GM12891 (cell line): ENCODE data around the gene MAST1.

Source experiments
- POLR2A ChIP-seq: IDR thresholded peaks from 2 replicates; pipeline ENCODE4 v1.6.1; 2011; ENCODE audit warnings: low read depth, low read length, control low read depth
- POLR2AphosphoS5 ChIP-seq: IDR thresholded peaks from 2 replicates; pipeline ENCODE4 v1.6.1; 2011; ENCODE audit warnings: low read depth, low read length, control low read depth
- TAF1 ChIP-seq: IDR thresholded peaks from 2 replicates; pipeline ENCODE4 v1.6.1; 2011; ENCODE audit warnings: low read depth, low read length, control low read depth

DNA sequence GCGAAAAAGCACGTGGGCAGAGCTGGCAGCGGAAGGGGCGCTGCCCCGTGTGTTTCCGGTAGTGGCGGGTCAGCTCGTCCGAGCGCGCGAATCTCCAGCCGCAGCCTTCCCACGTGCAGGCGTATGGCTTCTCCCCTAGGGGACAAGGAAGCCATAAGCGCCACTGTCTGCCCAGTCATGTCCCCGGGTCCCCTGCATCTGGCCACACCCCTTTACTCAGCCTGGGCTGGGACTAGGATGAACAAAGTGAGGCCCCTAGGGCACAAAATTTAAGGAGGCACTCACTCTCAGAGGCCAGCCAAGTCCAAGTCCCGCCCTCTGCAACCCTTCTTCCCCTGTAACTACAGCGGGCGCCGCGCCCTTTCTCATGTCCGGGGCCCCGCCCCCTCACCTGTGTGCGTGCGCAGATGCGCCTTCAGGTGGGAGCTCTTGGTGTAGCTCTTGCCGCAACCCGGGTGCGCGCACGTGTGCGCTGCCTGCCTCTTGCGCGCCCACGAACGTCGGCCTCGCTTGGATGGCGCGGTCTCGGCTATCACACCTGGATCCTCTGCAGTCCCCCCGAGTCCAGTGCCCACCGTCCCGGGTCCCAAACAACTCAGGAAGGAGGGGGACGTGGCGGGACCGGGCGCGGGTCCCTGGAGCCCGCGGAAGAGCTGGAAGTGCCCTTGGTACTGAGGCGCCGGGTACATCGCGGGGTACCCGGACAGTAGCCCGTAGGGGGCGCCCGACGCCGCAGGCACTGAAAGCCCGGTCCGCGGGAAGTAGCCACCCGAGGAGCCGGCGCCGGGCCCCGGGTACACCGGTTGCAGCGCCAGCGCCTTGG, 46.8 kb downstream of the MAST1 start:
- no peak for TF ChIP-seq POLR2A
- no peak for TF ChIP-seq POLR2AphosphoS5
- TF ChIP-seq TAF1: no peak
